Adrenal gland (tissue), 12 donors: ENCODE measurements around the gene CRACR2A. TPM values are rescaled to one million over a fixed set of nuclear protein-coding genes. Genes with fewer than 3 reads are reported as not detected.

Source experiments
- DNase-seq, 7 donors: peaks; one replicate each; pipeline ENCODE4 v3.0.0-alpha.2; 2019 to 2020
- H3K27ac ChIP-seq, 5 donors: fragments of 200-600 bp; sonication (generic) in 4 of 5; 1 replicate in 3 of 5; 2 replicates in 2 of 5; pipeline versions ENCODE4 v1.5.1 to v1.8.0; 2016 to 2020; ENCODE audit warnings: mild to moderate bottlenecking in 1 of 5
- H3K27me3 ChIP-seq: fragments of 200-600 bp; 2 replicates; pipeline ENCODE4 v1.8.0; 2021
- H3K36me3 ChIP-seq, 2 donors: fragments of 200-600 bp; replicated peaks in 1 of 2; 1 replicate in 1 of 2; 2 replicates in 1 of 2; pipeline versions ENCODE4 v1.5.1 to v1.8.0; 2018 to 2022
- H3K4me1 ChIP-seq, 2 donors: fragments of 200-600 bp; replicated peaks in 1 of 2; 1 replicate in 1 of 2; 2 replicates in 1 of 2; pipeline versions ENCODE4 v1.5.1 to v1.8.0; 2018 to 2021
- H3K4me3 ChIP-seq, 4 donors: fragments of 200-600 bp; sonication (generic) in 3 of 4; one replicate each; pipeline ENCODE4 v1.5.1; 2016 to 2018
- H3K9me3 ChIP-seq, 3 donors: fragments of 200-600 bp; sonication (generic) in 1 of 3; replicated peaks in 1 of 3; 1 replicate in 2 of 3; 2 replicates in 1 of 3; pipeline versions ENCODE4 v1.5.1 to v1.8.0; 2016 to 2021
- POLR2A ChIP-seq, 2 donors: fragments of 450-650 bp; IDR thresholded peaks; one replicate each; pipeline ENCODE4 v1.6.1; 2017; ENCODE audit warnings: antibody characterized with exemption in 2 of 2, mild to moderate bottlenecking in 2 of 2, moderate library complexity in 1 of 2
- whole genome bisulfite sequencing, 4 donors: extraction: QIAGEN DNeasy Blood & Tissue Kit in 2 of 4; methylation state at CpG; one replicate each; pipeline versions ENCODE4 v1.1.5 to v1.1.7; 2013 to 2017; 5-methylcytosine and 5-hydroxymethylcytosine counted together
- intact Hi-C, 2 donors: fragments of 100-400 bp; cut with DNase I; formaldehyde crosslinking; loops; one replicate each; pipeline versions ENCODE4 v1.14.1 to v1.15.0; 2022 to 2023
- polyA plus RNA-seq, 3 donors: library from polyadenylated mRNA; stranded (reverse); fragments of 200-250 nt in 2 of 3; fragments of 350-450 nt in 1 of 3; fragmentation: Illumina TruSeq in 1 of 3; extraction: RNeasy Lipid Tissue Mini Kit (QIAGEN cat#74804) in 1 of 3; gene quantifications; one replicate each; pipeline ENCODE4 v1.2.3, GENCODE V29; 2013 to 2014
- total RNA-seq, 9 donors: library from RNA; depleted of rRNA in 4 of 9; stranded (reverse); fragments of >200 nt in 4 of 9; fragments of 120-200 nt in 1 of 9; fragmentation: NEBNext Ultra II Directional in 1 of 9; extraction: Animal tissue kit (Norgen Biotek cat#: 25700) in 1 of 9; gene quantifications; one replicate each; pipeline versions ENCODE4 v1.1.0 to v1.2.4, GENCODE V29; 2013 to 2023
- TF ChIP-seq, protein P1 (sequence below), 6 experiments: fragments of 450-650 bp in 4 of 6; fragments of 200-600 bp in 2 of 6; sonication (generic) in 1 of 6; IDR thresholded peaks; 1 replicate in 5 of 6; 2 replicates in 1 of 6; pipeline versions ENCODE4 v1.5.1 to v1.8.0; 2016 to 2021; ENCODE audit warnings: antibody characterized with exemption in 6 of 6, mild to moderate bottlenecking in 2 of 6, moderate library complexity in 1 of 6
- donor health status: healthy with polysubstance abuse.
- donor health status: Bipolar disorder and iron deficiency.
- donor health status: DM: yes; HTN: yes; CAD: no.
- donor health status: DM: no; HTN: no; CAD: no.
- donor health status: DM: no; HTN: no; CAD: no.
- donor health status: DM: yes; HTN: yes; CAD: no.

The CRACR2A gene
- total and polyA plus RNA-seq, 12 donors = 0.50 to 3.5 (median 2.0) TPM

DNA sequence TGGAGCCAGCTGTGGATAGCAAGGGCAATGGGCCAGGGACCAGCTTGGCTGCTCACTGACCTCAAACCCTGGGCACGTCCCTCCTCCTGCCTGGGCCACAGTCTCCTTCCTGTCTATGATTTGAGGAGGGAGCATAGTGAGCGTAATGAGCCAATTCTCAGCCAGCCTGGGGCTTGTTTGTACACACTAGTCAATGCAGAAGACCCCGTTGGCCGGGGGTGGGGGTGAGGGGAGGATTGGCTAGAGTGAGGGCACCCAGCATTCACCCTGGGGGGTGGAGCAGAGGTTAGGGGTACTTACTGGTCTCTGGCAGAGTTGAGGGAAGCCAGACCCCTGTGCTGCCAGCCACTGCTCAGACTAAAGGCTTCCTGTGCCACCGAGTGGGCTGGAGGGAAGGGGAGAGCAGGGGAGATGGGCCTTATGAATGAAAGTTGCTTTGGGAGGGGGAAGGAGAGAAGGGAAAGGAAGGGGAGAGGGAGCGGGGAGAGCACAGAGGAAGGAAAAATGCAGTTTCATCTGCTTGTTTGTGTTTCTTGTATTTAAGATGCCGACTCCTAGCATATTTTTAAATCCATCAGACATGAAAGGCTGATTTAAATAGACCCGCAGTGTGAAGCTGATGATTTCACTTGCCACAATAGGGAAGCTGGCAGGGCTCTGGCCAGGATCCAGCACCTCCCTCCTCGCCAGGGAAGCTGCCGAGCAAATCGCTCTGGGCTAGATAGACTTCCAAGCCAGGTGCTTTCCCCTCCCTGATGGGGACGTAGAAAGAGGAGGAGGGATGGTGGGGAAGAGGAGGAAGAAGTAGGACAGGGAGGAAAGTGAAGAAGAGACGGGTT lies 147.9 kb downstream of the CRACR2A start:
- Histone ChIP-seq H3K4me3 (no peak overlapping the region), H3K4me1 (no peaks in the 10 kb centered on the region), H3K27me3 (no peaks in the 10 kb centered on the region), H3K9me3 (no peaks in the 10 kb centered on the region), H3K36me3 (no peaks in the 10 kb centered on the region), H3K27ac (no peak overlapping the region)
- 23 to 35% (median 33%) methylated on average over 12 to 13 of the region's 13 CpGs for WGBS, 4 donors
- no peak for TF ChIP-seq POLR2A (IDR thresholded peaks at IDR 0.05)
- intact Hi-C loops = no loop called here
- peak in 4 of 7 donors; percentile 15 to 60 (median 24) for DNase-seq

GRCh38 chr12:3604286-3604685 lies 148.6 kb downstream of the CRACR2A start:
- Histone ChIP-seq H3K4me1 (no peaks in the 10 kb centered on the region), H3K36me3 (no peaks in the 10 kb centered on the region), H3K4me3 (no peak overlapping the region), H3K9me3 (no peaks in the 10 kb centered on the region), H3K27ac (no peak overlapping the region), H3K27me3 (no peaks in the 10 kb centered on the region)
- 75 to 84% (median 79%) methylated on average over 5 to 6 of the region's 6 CpGs for WGBS, 4 donors
- intact Hi-C loops = no loop called here
- TF ChIP-seq, protein P1, sequence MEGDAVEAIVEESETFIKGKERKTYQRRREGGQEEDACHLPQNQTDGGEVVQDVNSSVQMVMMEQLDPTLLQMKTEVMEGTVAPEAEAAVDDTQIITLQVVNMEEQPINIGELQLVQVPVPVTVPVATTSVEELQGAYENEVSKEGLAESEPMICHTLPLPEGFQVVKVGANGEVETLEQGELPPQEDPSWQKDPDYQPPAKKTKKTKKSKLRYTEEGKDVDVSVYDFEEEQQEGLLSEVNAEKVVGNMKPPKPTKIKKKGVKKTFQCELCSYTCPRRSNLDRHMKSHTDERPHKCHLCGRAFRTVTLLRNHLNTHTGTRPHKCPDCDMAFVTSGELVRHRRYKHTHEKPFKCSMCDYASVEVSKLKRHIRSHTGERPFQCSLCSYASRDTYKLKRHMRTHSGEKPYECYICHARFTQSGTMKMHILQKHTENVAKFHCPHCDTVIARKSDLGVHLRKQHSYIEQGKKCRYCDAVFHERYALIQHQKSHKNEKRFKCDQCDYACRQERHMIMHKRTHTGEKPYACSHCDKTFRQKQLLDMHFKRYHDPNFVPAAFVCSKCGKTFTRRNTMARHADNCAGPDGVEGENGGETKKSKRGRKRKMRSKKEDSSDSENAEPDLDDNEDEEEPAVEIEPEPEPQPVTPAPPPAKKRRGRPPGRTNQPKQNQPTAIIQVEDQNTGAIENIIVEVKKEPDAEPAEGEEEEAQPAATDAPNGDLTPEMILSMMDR (IDR thresholded peaks at IDR 0.05) = no peak
- TF ChIP-seq POLR2A (IDR thresholded peaks at IDR 0.05) = no peak
- no peak for DNase-seq

DNA sequence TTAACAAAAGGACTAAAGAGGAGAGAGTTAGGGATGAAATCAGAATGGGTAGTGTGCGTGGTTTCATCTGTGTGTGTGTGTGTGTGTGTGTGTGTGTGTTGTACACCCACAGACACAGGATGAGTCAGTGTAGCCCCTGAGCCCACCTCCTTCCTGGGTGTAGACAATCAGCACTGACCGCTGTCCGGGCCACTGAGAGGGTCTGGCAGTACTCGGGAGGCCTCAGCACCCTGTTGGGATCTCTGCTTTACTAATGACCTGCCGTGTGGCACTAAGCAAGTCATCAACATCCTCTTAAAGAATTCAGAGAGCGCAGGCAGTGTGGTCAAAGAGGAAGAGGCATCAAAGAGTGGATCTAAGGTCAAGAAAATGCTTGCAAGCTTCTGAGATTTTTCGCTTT lies 149.3 kb downstream of the CRACR2A start:
- no peak for TF ChIP-seq POLR2A (IDR thresholded peaks at IDR 0.05)
- TF ChIP-seq, protein P1 (IDR thresholded peaks at IDR 0.05) = no peak

GRCh38 chr12:3602488-3602887 lies 150.4 kb downstream of the CRACR2A start:
- no peak for DNase-seq
- Histone ChIP-seq H3K9me3 (no peaks in the 10 kb centered on the region), H3K36me3 (no peaks in the 10 kb centered on the region), H3K27ac (no peak overlapping the region), H3K4me3 (no peak overlapping the region), H3K27me3 (no peaks in the 10 kb centered on the region), H3K4me1 (no peaks in the 10 kb centered on the region)
- TF ChIP-seq, protein P1 (IDR thresholded peaks at IDR 0.05) = no peak
- intact Hi-C loops = no loop called here
- 80 to 90% (median 84%) methylated on average over 11 of the region's 11 CpGs for WGBS, 4 donors

More for the DNA sequence above, 149.3 kb downstream of the CRACR2A start:
- 81 to 93% (median 86%) methylated on average over 7 of the region's 7 CpGs for WGBS, 4 donors
- H3K27ac ChIP-seq = no peak overlapping the region
- no peaks in the 10 kb centered on the region for H3K4me1 ChIP-seq
- H3K27me3 ChIP-seq = no peaks in the 10 kb centered on the region
- no peaks in the 10 kb centered on the region for H3K9me3 ChIP-seq
- DNase-seq = no peak
- H3K36me3 ChIP-seq = no peaks in the 10 kb centered on the region
- intact Hi-C loops = no loop called here
- H3K4me3 ChIP-seq = no peak overlapping the region
